GM21381 (cell line): ENCODE data around the gene ACSL3.
"Not testable (repeated sequence)": the region's sequence is repeated elsewhere in the genome, so short reads cannot be mapped to it uniquely, and the experiment has no call there.

Source experiments
- ATAC-seq: cut with Tn5 transposase; IDR thresholded peaks from one replicate; pipeline ENCODE4 v1.9.1; 2021; ENCODE audit warnings: mild to moderate bottlenecking, moderate library complexity; ENCODE audit not compliant: unreplicated experiment

ACSL3 gene

GRCh38 chr2:222907790-222908441, 47.1 kb downstream of the ACSL3 start:
- no peak for ATAC-seq

- ATAC-seq: no peak
Observed at GRCh38 chr2:222909286-222909685, 48.5 kb downstream of the ACSL3 start.

GRCh38 chr2:222912117-222912516, 51.3 kb downstream of the ACSL3 start:
- ATAC-seq: peak; percentile 97

GRCh38 chr2:222912776-222913175, 51.9 kb downstream of the ACSL3 start:
- no peak for ATAC-seq

- ATAC-seq: no peak
Observed at GRCh38 chr2:222915092-222915957, 54.5 kb downstream of the ACSL3 start.

GRCh38 chr2:222916229-222917197, 55.7 kb downstream of the ACSL3 start:
- no peak for ATAC-seq

- ATAC-seq: not testable (repeated sequence)
Observed at GRCh38 chr2:222917212-222917611, 56.4 kb downstream of the ACSL3 start.

GRCh38 chr2:222919841-222920526, 59.1 kb downstream of the ACSL3 start:
- no peak for ATAC-seq

- ATAC-seq: no peak
Observed at GRCh38 chr2:222920657-222921186, 59.9 kb downstream of the ACSL3 start.

- no peak for ATAC-seq
Observed at GRCh38 chr2:222922019-222922800, 61.4 kb downstream of the ACSL3 start.

GRCh38 chr2:222926915-222927314, 66.1 kb downstream of the ACSL3 start:
- no peak for ATAC-seq

GRCh38 chr2:222927600-222927999, 66.8 kb downstream of the ACSL3 start:
- no peak for ATAC-seq

- ATAC-seq: no peak
Observed at GRCh38 chr2:222928335-222928734, 67.5 kb downstream of the ACSL3 start.

GRCh38 chr2:222930862-222931261, 70.0 kb downstream of the ACSL3 start:
- no peak for ATAC-seq

GRCh38 chr2:222931659-222932058, 70.8 kb downstream of the ACSL3 start:
- ATAC-seq: no peak

- ATAC-seq: no peak
Observed at GRCh38 chr2:222933458-222933857, 72.6 kb downstream of the ACSL3 start.

GRCh38 chr2:222935688-222936298, 75.0 kb downstream of the ACSL3 start:
- ATAC-seq: no peak

- ATAC-seq: no peak
Observed at GRCh38 chr2:222936705-222937104, 75.9 kb downstream of the ACSL3 start.

- no peak for ATAC-seq
Observed at GRCh38 chr2:222938327-222938726, 77.5 kb downstream of the ACSL3 start.
